Thyroid gland (tissue), 4 donors: ENCODE data around the gene STK32B. TPM values are rescaled to one million over a fixed set of nuclear protein-coding genes. Genes with fewer than 3 reads are reported as not detected.

Experiments
- DNase-seq, 2 donors: peaks; one replicate each; pipeline ENCODE4 v3.0.0-alpha.2; 2019
- H3K27ac ChIP-seq, 3 donors: fragments of 200-600 bp; sonication (generic); 1 replicate in 2 of 3; 2 replicates in 1 of 3; pipeline ENCODE4 v1.5.1; 2016 to 2019; ENCODE audit warnings: mild to moderate bottlenecking in 1 of 3, moderate library complexity in 1 of 3
- H3K27me3 ChIP-seq: fragments of 200-600 bp; sonication (generic); one replicate; pipeline ENCODE4 v1.5.1; 2019
- H3K36me3 ChIP-seq, 2 donors: fragments of 200-600 bp; sonication (generic); one replicate each; pipeline ENCODE4 v1.5.1; 2016 to 2019
- H3K4me1 ChIP-seq, 2 donors: fragments of 200-600 bp; sonication (generic); one replicate each; pipeline ENCODE4 v1.5.1; 2017 to 2019
- H3K4me3 ChIP-seq, 3 donors: fragments of 200-600 bp; sonication (generic); replicated peaks in 1 of 3; 1 replicate in 2 of 3; 2 replicates in 1 of 3; pipeline ENCODE4 v1.5.1; 2016; ENCODE audit warnings: mild to moderate bottlenecking in 1 of 3
- H3K9me3 ChIP-seq: fragments of 200-600 bp; sonication (generic); one replicate; pipeline ENCODE4 v1.5.1; 2017
- CTCF ChIP-seq, 6 experiments: fragments of 200-600 bp in 3 of 6; fragments of 450-650 bp in 3 of 6; sonication (generic) in 3 of 6; IDR thresholded peaks; one replicate each; pipeline ENCODE4 v1.5.1; 2016 to 2019; ENCODE audit warnings: antibody characterized with exemption in 6 of 6, mild to moderate bottlenecking in 2 of 6, inconsistent platforms in 1 of 6, moderate library complexity in 1 of 6
- POLR2A ChIP-seq, 2 donors: fragments of 450-650 bp; IDR thresholded peaks; one replicate each; pipeline ENCODE4 v1.6.1; 2017; ENCODE audit warnings: antibody characterized with exemption in 2 of 2, mild to moderate bottlenecking in 2 of 2, moderate library complexity in 1 of 2
- WGBS, 2 donors: methylation state at CpG; one replicate each; pipeline ENCODE4 v1.1.5; 2017; 5-methylcytosine and 5-hydroxymethylcytosine counted together
- intact Hi-C: fragments of 100-400 bp; cut with DNase I; formaldehyde crosslinking; loops from one replicate; pipeline ENCODE4 v1.15.1; 2023
- total RNA-seq, 4 donors: library from RNA; depleted of rRNA; stranded (reverse); fragments of >200 nt; gene quantifications; one replicate each; pipeline ENCODE4 v1.2.3, GENCODE V29; 2016

The STK32B gene
- total RNA-seq, 4 donors from 2014 or later: 1.9 to 14.8 (median 4.4) TPM

GRCh38 chr4:5086535-5086934 is 35.3 kb downstream of the STK32B start:
- Histone ChIP-seq H3K4me1 (no peaks in the 10 kb centered on the region), H3K27ac (no peak overlapping the region), H3K4me3 (no peak overlapping the region), H3K27me3 (no peaks in the 10 kb centered on the region), H3K36me3 (no peaks in the 10 kb centered on the region), H3K9me3 (no peaks in the 10 kb centered on the region)
- intact Hi-C loops: no loop called here
- TF ChIP-seq POLR2A (IDR thresholded peaks at IDR 0.05) (no peak), CTCF (IDR thresholded peaks at IDR 0.05) (no peak)
- no peak for DNase-seq
- WGBS, 2 donors: 79 to 86% methylated on average over 1 of the region's 1 CpG

GRCh38 chr4:5096261-5096660 is 45.0 kb downstream of the STK32B start:
- Histone ChIP-seq H3K9me3 (no peaks in the 10 kb centered on the region), H3K27me3 (no peaks in the 10 kb centered on the region), H3K4me3 (no peak overlapping the region), H3K36me3 (no peaks in the 10 kb centered on the region), H3K4me1 (no peaks in the 10 kb centered on the region), H3K27ac (no peak overlapping the region)
- TF ChIP-seq POLR2A (IDR thresholded peaks at IDR 0.05): no peak
- no peak for TF ChIP-seq CTCF (IDR thresholded peaks at IDR 0.05)
- WGBS, 2 donors: 43 to 44% methylated on average over 8 of the region's 8 CpGs
- intact Hi-C loops: no loop called here
- no peak for DNase-seq

GRCh38 chr4:5098176-5098575 is 46.9 kb downstream of the STK32B start:
- Histone ChIP-seq H3K4me3 (no peak overlapping the region), H3K4me1 (no peaks in the 10 kb centered on the region), H3K27me3 (no peaks in the 10 kb centered on the region), H3K27ac (no peak overlapping the region), H3K9me3 (no peaks in the 10 kb centered on the region), H3K36me3 (no peaks in the 10 kb centered on the region)
- intact Hi-C loops: no loop called here
- no peak for TF ChIP-seq CTCF (IDR thresholded peaks at IDR 0.05)
- TF ChIP-seq POLR2A (IDR thresholded peaks at IDR 0.05): no peak
- DNase-seq: no peak
- 30 to 57% methylated on average over 1 of the region's 1 CpG for WGBS, 2 donors

GRCh38 chr4:5100336-5100735 is 49.1 kb downstream of the STK32B start:
- H3K27ac ChIP-seq: no peak overlapping the region
- DNase-seq: no peak
- H3K4me3 ChIP-seq: no peak overlapping the region
- no peak for TF ChIP-seq CTCF (IDR thresholded peaks at IDR 0.05)
- no peak for TF ChIP-seq POLR2A (IDR thresholded peaks at IDR 0.05)
- H3K27me3 ChIP-seq: no peaks in the 10 kb centered on the region
- no peaks in the 10 kb centered on the region for H3K36me3 ChIP-seq
- H3K9me3 ChIP-seq: no peaks in the 10 kb centered on the region
- intact Hi-C loops: no loop called here
- no peaks in the 10 kb centered on the region for H3K4me1 ChIP-seq

- Histone ChIP-seq H3K36me3 (no peaks in the 10 kb centered on the region), H3K4me3 (no peak overlapping the region), H3K27ac (no peak overlapping the region), H3K27me3 (no peaks in the 10 kb centered on the region), H3K4me1 (no peaks in the 10 kb centered on the region), H3K9me3 (no peaks in the 10 kb centered on the region)
- no peak for TF ChIP-seq CTCF (IDR thresholded peaks at IDR 0.05)
- TF ChIP-seq POLR2A (IDR thresholded peaks at IDR 0.05): no peak
- no peak for DNase-seq
- intact Hi-C loops: no loop called here
- 80 to 88% methylated on average over 4 of the region's 4 CpGs for WGBS, 2 donors
Measured at GRCh38 chr4:5100986-5101385, 49.7 kb downstream of the STK32B start.
